Uterus (tissue), 2 donors: ENCODE measurements around the gene PHAF1.

Experiments used
- CTCF ChIP-seq, 4 experiments: fragments of 200-600 bp in 2 of 4; fragments of 450-650 bp in 2 of 4; sonication (generic) in 2 of 4; IDR thresholded peaks; one replicate each; pipeline ENCODE4 v1.5.1; 2016 to 2019; ENCODE audit warnings: antibody characterized with exemption in 4 of 4, mild to moderate bottlenecking in 2 of 4, moderate library complexity in 1 of 4
- POLR2A ChIP-seq, 2 donors: fragments of 450-650 bp; IDR thresholded peaks; one replicate each; pipeline ENCODE4 v1.6.1; 2016; ENCODE audit warnings: antibody characterized with exemption in 2 of 2, mild to moderate bottlenecking in 1 of 2, moderate library complexity in 1 of 2

GRCh38 chr16:67185651-67186134 lies 76.0 kb downstream of the PHAF1 start:
- TF ChIP-seq CTCF (IDR thresholded peaks at IDR 0.05) (no peak), POLR2A (IDR thresholded peaks at IDR 0.05) (no peak)
